GM12873 (cell line): ENCODE data around the gene HNRNPLL.

Experiments used
- CTCF ChIP-seq: IDR thresholded peaks from 2 replicates; pipeline ENCODE4 v1.5.1; 2012; ENCODE audit warnings: low read depth, mild to moderate bottlenecking, moderate library complexity, low read length, control low read depth; ENCODE audit not compliant: insufficient read depth; ENCODE audit errors: missing control alignments

Gene HNRNPLL

GRCh38 chr2:38528534-38528933 lies 74.2 kb downstream of the HNRNPLL start:
- TF ChIP-seq CTCF: no peak

GRCh38 chr2:38528008-38528442 lies 74.7 kb downstream of the HNRNPLL start:
- TF ChIP-seq CTCF: no peak

GRCh38 chr2:38527338-38528007 lies 75.3 kb downstream of the HNRNPLL start:
- no peak for TF ChIP-seq CTCF

GRCh38 chr2:38526195-38526594 lies 76.5 kb downstream of the HNRNPLL start:
- no peak for TF ChIP-seq CTCF

- no peak for TF ChIP-seq CTCF
Observed at GRCh38 chr2:38524580-38524979, 78.1 kb downstream of the HNRNPLL start.

GRCh38 chr2:38523728-38524437 lies 78.8 kb downstream of the HNRNPLL start:
- peak; percentile 26 for TF ChIP-seq CTCF

GRCh38 chr2:38522754-38523349 lies 79.9 kb downstream of the HNRNPLL start:
- TF ChIP-seq CTCF: no peak
